H9 (cell line): ENCODE measurements around the gene IRF2. TPM values are rescaled to one million over a fixed set of nuclear protein-coding genes. Genes with fewer than 3 reads are reported as not detected.

ENCODE experiments used
- DNase-seq: peaks from one replicate; pipeline ENCODE4 v3.0.0-alpha.2; 2017
- H2AFZ ChIP-seq: one replicate; pipeline ENCODE4 v1.6.1; 2013; ENCODE audit warnings: mild to moderate bottlenecking, low read length, control low read depth, moderate library complexity
- H2AK5ac ChIP-seq: 2 replicates; pipeline ENCODE4 v1.6.1; 2013; ENCODE audit warnings: low read length, control low read depth, mixed read lengths; ENCODE audit not compliant: insufficient read length
- H2BK120ac ChIP-seq: one replicate; pipeline ENCODE4 v1.6.1; 2013; ENCODE audit warnings: low read depth, mild to moderate bottlenecking, low read length, control low read depth, inconsistent platforms; ENCODE audit not compliant: poor library complexity, severe bottlenecking
- H2BK12ac ChIP-seq: 2 replicates; pipeline ENCODE4 v1.6.1; 2013; ENCODE audit warnings: low read length, control low read depth, mixed read lengths, low read depth; ENCODE audit not compliant: insufficient read length
- H2BK15ac ChIP-seq: 2 replicates; pipeline ENCODE4 v1.6.1; 2013; ENCODE audit warnings: low read depth, low read length, control low read depth
- H2BK20ac ChIP-seq: one replicate; pipeline ENCODE4 v1.6.1; 2013; ENCODE audit warnings: low read depth, mild to moderate bottlenecking, low read length, control low read depth, inconsistent platforms; ENCODE audit not compliant: poor library complexity, severe bottlenecking
- H2BK5ac ChIP-seq: 2 replicates; pipeline ENCODE4 v1.6.1; 2013; ENCODE audit warnings: low read length, control low read depth, mixed read lengths; ENCODE audit not compliant: insufficient read length
- H3K14ac ChIP-seq: 2 replicates; pipeline ENCODE4 v1.6.1; 2013; ENCODE audit warnings: low read length, control low read depth; ENCODE audit not compliant: insufficient read depth
- H3K18ac ChIP-seq: 2 replicates; pipeline ENCODE4 v1.6.1; 2013; ENCODE audit warnings: low read depth, mild to moderate bottlenecking, mixed read lengths, low read length, control low read depth; ENCODE audit not compliant: insufficient read length
- H3K23ac ChIP-seq: 2 replicates; pipeline ENCODE4 v1.6.1; 2013; ENCODE audit warnings: low read length, control low read depth, mixed read lengths, low read depth; ENCODE audit not compliant: insufficient read length
- H3K23me2 ChIP-seq: 2 replicates; pipeline ENCODE4 v1.6.1; 2013; ENCODE audit warnings: low read depth, mild to moderate bottlenecking, mixed read lengths, low read length, control low read depth; ENCODE audit not compliant: insufficient read length, poor library complexity, severe bottlenecking
- H3K27ac ChIP-seq: 2 replicates; pipeline ENCODE4 v1.5.1; 2013; ENCODE audit warnings: low read length, control low read depth, mixed read lengths, low read depth; ENCODE audit not compliant: insufficient read length
- H3K27me3 ChIP-seq: 2 replicates; pipeline ENCODE4 v1.6.1; 2013; ENCODE audit warnings: low read length, control low read depth, inconsistent platforms; ENCODE audit not compliant: insufficient read depth
- H3K4ac ChIP-seq: 2 replicates; pipeline ENCODE4 v1.6.1; 2013; ENCODE audit warnings: low read depth, mild to moderate bottlenecking, control low read depth, inconsistent platforms, low read length, moderate library complexity
- H3K4me1 ChIP-seq: 2 replicates; pipeline ENCODE4 v1.6.1; 2013; ENCODE audit warnings: low read length, control low read depth, inconsistent platforms; ENCODE audit not compliant: insufficient read depth
- H3K4me2 ChIP-seq: 2 replicates; pipeline ENCODE4 v1.6.1; 2013; ENCODE audit warnings: low read length, control low read depth, mixed read lengths; ENCODE audit not compliant: insufficient read length, insufficient read depth
- H3K56ac ChIP-seq: 2 replicates; pipeline ENCODE4 v1.6.1; 2013; ENCODE audit warnings: low read depth, mild to moderate bottlenecking, mixed read lengths, low read length, control low read depth; ENCODE audit not compliant: insufficient read length
- H3K79me1 ChIP-seq: 2 replicates; pipeline ENCODE4 v1.6.1; 2013; ENCODE audit warnings: low read depth, mild to moderate bottlenecking, moderate library complexity, low read length, control low read depth, inconsistent platforms; ENCODE audit not compliant: insufficient read depth, poor library complexity, severe bottlenecking
- H3K79me2 ChIP-seq: 2 replicates; pipeline ENCODE4 v1.6.1; 2013; ENCODE audit warnings: low read length, control low read depth, inconsistent platforms; ENCODE audit not compliant: insufficient read depth
- H3K9ac ChIP-seq: 2 replicates; pipeline ENCODE4 v1.6.1; 2013; ENCODE audit warnings: low read length, control low read depth, mixed read lengths; ENCODE audit not compliant: insufficient read length; ENCODE audit errors: extremely low read depth
- H3K9me3 ChIP-seq: one replicate; pipeline ENCODE4 v1.6.1; 2013; ENCODE audit warnings: low read depth, low read length, inconsistent platforms; ENCODE audit not compliant: control insufficient read depth
- H3T11ph ChIP-seq: one replicate; pipeline ENCODE4 v1.6.1; 2013; ENCODE audit warnings: mild to moderate bottlenecking, low read length, control low read depth, inconsistent platforms
- H4K20me1 ChIP-seq: one replicate; pipeline ENCODE4 v1.6.1; 2013; ENCODE audit not compliant: control insufficient read depth, insufficient read length, insufficient read depth
- H4K5ac ChIP-seq: 2 replicates; pipeline ENCODE4 v1.6.1; 2013; ENCODE audit warnings: low read depth, mild to moderate bottlenecking, mixed read lengths, low read length, control low read depth; ENCODE audit not compliant: insufficient read length
- H4K8ac ChIP-seq: replicated peaks from 2 replicates; pipeline ENCODE4 v1.6.1; 2013; ENCODE audit warnings: low read length, control low read depth, mixed read lengths, low read depth; ENCODE audit not compliant: insufficient read length
- H4K91ac ChIP-seq: 2 replicates; pipeline ENCODE4 v1.6.1; 2013; ENCODE audit warnings: low read depth, mild to moderate bottlenecking, moderate library complexity, mixed read lengths, low read length, control low read depth; ENCODE audit not compliant: insufficient read length
- H3K27ac Mint-ChIP-seq, 3 experiments: 2 replicates in 2 of 3; 3 replicates in 1 of 3; pipeline ENCODE4 v1.8.0; 2020 to 2021; ENCODE audit warnings: mixed read lengths in 3 of 3, mild to moderate bottlenecking in 1 of 3, moderate library complexity in 1 of 3
- H3K27me3 Mint-ChIP-seq: 2 replicates; pipeline ENCODE4 v1.8.0; 2021; ENCODE audit warnings: low read depth, mild to moderate bottlenecking, moderate library complexity, mixed read lengths
- H3K36me3 Mint-ChIP-seq, 3 experiments: 2 replicates in 2 of 3; 3 replicates in 1 of 3; pipeline ENCODE4 v1.8.0; 2020 to 2021; ENCODE audit warnings: low read depth in 3 of 3, mixed read lengths in 3 of 3; ENCODE audit not compliant: insufficient read depth in 1 of 3
- H3K4me1 Mint-ChIP-seq, 2 experiments: 2 replicates each; pipeline ENCODE4 v1.8.0; 2020; ENCODE audit warnings: mixed read lengths in 2 of 2
- H3K4me3 Mint-ChIP-seq, 2 experiments: 2 replicates in 1 of 2; 3 replicates in 1 of 2; pipeline ENCODE4 v1.8.0; 2020 to 2021; ENCODE audit warnings: mild to moderate bottlenecking in 2 of 2, mixed read lengths in 2 of 2, moderate library complexity in 1 of 2
- H3K9me3 Mint-ChIP-seq, 2 experiments: 2 replicates in 1 of 2; 3 replicates in 1 of 2; pipeline ENCODE4 v1.8.0; 2020; ENCODE audit warnings: mild to moderate bottlenecking in 2 of 2, mixed read lengths in 2 of 2, moderate library complexity in 1 of 2
- WGBS: extraction: QIAGEN DNeasy Blood & Tissue Kit; methylation state at CpG from one replicate; pipeline ENCODE4 v1.1.7; 2013; ENCODE audit warnings: missing lambda C conversion rate, low lambda C conversion rate, mixed read lengths; ENCODE audit not compliant: insufficient read length; ENCODE audit errors: extremely low coverage; 5-methylcytosine and 5-hydroxymethylcytosine counted together
- total RNA-seq: library from RNA; stranded (reverse); gene quantifications from 2 replicates; pipeline ENCODE4 v1.2.1, GENCODE V29; 2021
- TF ChIP-seq, protein P1 (sequence below): fragments of 200-600 bp; sonication (generic); conservative IDR thresholded peaks from 3 replicates; pipeline ENCODE4 v1.8.0; 2021; ENCODE audit warnings: antibody characterized with exemption, mild to moderate bottlenecking

IRF2 gene
- total RNA-seq, 1 experiment from 2014 or later: 13.5 TPM

DNA sequence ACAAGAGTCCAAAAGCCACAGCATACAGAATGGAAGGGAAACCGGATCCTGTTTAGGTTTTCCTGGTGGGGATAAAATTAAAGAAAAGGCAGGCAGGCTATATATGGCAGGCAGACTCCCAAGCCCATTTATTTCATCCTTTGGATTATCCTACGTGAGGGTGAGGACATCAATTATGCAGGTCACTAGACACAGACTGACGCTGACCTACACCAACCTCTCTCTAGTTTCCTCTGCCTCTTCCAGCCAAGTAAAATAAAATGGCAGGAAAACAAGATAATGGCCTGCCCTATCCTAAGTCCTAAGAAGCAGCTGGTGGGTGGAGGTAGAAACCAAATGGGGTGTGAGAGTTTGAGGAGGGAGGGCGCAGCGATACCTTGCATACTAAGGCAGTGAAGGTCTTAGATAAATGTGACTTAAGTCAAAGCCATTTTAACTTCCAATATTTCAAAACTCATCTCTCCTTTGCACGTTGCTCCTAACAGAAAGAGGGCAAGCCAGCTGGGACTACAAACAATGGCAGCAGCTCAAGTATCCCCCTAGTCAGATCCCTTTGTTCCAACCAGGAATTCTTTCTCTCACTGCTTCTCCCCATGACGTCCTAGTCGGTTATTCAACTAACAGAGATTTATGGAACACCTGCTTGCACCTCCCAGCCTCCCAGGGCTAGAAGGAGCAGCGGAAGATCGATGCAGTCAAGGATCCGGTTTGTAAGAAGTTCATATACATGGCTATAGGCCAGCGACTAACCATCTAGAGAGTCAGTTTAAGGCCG is 72.8 kb downstream of the IRF2 start:
- Histone ChIP-seq H3K56ac (no peak overlapping the region), H3K27me3 (no peaks in the 10 kb centered on the region), H4K8ac (no peak overlapping the region), H3K9me3 (no peaks in the 10 kb centered on the region), H2AFZ (no peak overlapping the region), H3T11ph (peak overlapping the region; percentile 0), H4K5ac (no peak overlapping the region), H2BK15ac (no peak overlapping the region), H3K23me2 (no peaks in the 10 kb centered on the region), H2AK5ac (no peak overlapping the region), H2BK5ac (no peak overlapping the region), H4K91ac (no peak overlapping the region), H2BK20ac (no peak overlapping the region), H2BK12ac (no peak overlapping the region), H2BK120ac (no peak overlapping the region), H3K9ac (peak overlapping the region; percentile 20), H3K79me2 (no peaks in the 10 kb centered on the region), H3K23ac (no peak overlapping the region), H3K18ac (peak overlapping the region; percentile 65), H3K79me1 (no peaks in the 10 kb centered on the region), H3K14ac (no peak overlapping the region; the same call in 1 of the 2 replicates), H3K4ac (no peak overlapping the region; the same call in 1 of the 2 replicates), H3K27ac (peak overlapping the region; percentile 59), H4K20me1 (no peaks in the 10 kb centered on the region), H3K4me2 (no peak overlapping the region), H3K4me1 (peaks cover 8% of the 10 kb centered on the region; the same call in 1 of the 2 replicates)
- Mint-ChIP-seq H3K4me1 (peaks cover 36 to 43% of the 10 kb centered on the region in 2 experiments), H3K27ac (peak overlapping the region; percentile 95 to 99 (median 98)), H3K36me3 (peaks cover 15 to 34% (median 30%) of the 10 kb centered on the region in 3 experiments; a peak in 6 of 7 replicates), H3K9me3 (no peaks in the 10 kb centered on the region; a peak in 1 of 5 replicates), H3K4me3 (peak overlapping the region; percentile 29 to 55), H3K27me3 (no peaks in the 10 kb centered on the region; the same call in 1 of the 2 replicates)
- peak; percentile 58 for DNase-seq
- TF ChIP-seq, protein P1, sequence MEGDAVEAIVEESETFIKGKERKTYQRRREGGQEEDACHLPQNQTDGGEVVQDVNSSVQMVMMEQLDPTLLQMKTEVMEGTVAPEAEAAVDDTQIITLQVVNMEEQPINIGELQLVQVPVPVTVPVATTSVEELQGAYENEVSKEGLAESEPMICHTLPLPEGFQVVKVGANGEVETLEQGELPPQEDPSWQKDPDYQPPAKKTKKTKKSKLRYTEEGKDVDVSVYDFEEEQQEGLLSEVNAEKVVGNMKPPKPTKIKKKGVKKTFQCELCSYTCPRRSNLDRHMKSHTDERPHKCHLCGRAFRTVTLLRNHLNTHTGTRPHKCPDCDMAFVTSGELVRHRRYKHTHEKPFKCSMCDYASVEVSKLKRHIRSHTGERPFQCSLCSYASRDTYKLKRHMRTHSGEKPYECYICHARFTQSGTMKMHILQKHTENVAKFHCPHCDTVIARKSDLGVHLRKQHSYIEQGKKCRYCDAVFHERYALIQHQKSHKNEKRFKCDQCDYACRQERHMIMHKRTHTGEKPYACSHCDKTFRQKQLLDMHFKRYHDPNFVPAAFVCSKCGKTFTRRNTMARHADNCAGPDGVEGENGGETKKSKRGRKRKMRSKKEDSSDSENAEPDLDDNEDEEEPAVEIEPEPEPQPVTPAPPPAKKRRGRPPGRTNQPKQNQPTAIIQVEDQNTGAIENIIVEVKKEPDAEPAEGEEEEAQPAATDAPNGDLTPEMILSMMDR: no peak
- no CpG with 5 or more reads among the region's 13 CpGs for WGBS
